ENCODE measurements around the gene TREX2.

TREX2 gene, protein sequence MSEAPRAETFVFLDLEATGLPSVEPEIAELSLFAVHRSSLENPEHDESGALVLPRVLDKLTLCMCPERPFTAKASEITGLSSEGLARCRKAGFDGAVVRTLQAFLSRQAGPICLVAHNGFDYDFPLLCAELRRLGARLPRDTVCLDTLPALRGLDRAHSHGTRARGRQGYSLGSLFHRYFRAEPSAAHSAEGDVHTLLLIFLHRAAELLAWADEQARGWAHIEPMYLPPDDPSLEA

DNA sequence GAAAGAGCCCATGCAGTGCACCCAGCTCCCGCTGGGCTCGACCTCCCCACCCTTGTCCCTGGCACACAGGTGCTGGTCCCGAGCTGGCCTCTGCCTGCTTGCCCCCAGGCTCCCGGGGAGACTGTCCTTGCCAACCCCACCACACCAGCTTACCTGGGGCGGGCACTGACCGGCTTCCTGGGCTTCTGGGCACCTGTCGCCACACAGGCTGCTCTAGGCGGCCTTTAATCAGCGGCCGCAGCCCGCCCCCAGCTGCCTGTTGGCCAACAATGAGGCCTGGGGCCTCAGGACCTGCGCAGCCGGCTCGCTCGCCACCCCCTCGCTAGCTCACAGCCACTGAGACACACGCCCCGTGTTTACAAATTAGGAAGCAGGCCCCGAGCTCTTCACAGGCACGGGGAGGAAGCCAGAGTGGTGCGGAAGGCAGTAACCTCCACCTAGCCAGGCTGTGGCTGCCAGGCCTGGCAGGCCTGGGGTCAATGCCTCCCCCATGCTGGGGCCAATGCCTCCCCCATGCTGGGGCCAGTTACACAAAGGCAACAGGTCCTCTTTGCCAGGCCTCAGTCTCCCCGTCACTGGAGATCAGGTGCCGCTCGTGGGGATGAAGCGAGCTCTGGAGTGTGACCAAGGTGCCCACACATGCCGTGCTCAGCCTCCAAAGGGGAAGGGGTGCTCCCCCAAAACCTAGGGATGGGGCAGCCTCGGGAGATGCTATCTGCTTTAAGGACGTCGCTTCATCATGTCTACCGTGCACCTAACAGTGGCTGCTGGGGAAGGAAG, at the start of gene TREX2:
Gene TREX2, minus strand, starts transcription at position 201 of the 780 bp plus-strand sequence. CDS start 626 bp downstream, outside the sequence.
- no peak for DNase-seq (ENCODE audit: low read depth in 2 of 2)

DNA sequence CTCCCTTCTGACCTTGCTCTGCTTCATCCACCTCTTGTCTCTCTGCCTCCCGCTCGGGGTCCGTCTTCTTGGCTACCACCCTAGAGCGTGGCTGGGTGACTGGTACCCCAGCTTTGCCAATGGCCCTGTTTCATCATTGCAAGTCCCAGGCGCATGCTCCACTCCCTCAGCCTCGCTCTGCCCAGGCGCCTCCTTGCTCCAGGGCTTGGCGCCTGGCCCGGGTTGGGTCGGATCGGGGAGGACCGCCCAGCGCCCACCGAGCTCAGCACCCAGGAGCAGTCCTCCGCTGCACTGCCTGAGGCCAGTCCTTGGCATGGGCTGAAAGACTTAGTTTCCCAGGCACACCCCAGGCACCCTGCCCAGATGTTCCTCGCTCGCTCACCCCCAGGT, 49.5 kb upstream of the TREX2 start:
- no peak for DNase-seq (ENCODE audit: low read depth in 2 of 2)

DNA sequence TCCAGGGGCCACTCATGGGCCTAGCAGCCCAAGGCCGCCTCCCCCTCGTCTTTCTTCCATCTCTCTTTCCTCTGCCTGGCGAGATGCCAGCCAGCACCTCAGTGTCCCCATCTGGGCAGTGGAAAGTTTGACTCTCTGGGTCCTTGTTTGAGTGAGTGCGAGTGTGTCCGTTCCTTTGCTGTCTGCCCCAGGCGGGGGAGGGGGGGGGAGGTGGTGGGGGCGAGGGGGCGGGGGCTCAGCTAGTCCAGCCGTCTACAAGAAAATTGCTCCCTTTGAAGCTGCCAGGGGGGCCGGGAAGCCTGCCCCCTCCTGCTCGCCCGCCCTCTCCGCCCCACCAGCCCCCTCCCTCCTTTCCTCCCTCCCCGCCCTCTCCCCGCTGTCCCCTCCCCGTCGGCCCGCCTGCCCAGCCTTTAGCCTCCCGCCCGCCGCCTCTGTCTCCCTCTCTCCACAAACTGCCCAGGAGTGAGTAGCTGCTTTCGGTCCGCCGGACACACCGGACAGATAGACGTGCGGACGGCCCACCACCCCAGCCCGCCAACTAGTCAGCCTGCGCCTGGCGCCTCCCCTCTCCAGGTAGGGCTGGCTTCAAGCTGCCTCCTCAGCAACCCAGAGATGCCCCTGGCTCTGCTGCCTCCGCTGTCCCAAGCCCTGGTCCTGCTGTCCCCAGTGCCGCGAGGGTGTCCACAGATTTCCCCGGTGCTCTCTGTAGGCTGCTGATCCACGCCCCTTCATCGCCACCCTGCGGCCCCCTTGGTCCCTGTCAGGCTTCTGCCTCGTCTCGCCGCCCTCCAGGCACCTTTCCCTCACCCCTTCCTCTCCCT, 48.9 kb upstream of the TREX2 start, which contains the start of gene BGN:
Gene BGN, plus strand, starts transcription at position 440 of the 821 bp plus-strand sequence. CDS start 9,652 bp downstream, outside the sequence.
- DNase-seq (ENCODE audit: low read depth in 2 of 2): no peak

DNA sequence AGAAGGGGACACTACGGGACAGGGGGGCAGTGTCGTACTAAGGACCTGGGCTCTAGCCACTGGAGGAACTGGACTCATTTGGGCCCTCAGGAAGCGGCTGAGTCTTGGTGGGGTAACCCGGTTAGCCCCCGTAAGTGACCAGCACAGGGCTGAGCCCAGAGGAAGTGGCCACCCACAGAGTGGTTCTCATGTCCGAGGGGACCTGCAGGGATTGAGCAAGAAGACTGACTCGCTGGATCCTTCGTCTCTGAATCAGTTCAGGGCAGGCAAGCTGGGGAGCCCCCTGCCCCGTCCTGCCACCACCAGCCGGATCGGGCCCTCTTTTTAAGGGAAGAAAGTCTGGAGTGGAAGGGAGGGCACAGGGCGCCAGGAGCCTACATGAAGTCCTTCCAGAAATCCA, 48.2 kb upstream of the TREX2 start:
- no peak for DNase-seq (ENCODE audit: low read depth in 2 of 2)

DNA sequence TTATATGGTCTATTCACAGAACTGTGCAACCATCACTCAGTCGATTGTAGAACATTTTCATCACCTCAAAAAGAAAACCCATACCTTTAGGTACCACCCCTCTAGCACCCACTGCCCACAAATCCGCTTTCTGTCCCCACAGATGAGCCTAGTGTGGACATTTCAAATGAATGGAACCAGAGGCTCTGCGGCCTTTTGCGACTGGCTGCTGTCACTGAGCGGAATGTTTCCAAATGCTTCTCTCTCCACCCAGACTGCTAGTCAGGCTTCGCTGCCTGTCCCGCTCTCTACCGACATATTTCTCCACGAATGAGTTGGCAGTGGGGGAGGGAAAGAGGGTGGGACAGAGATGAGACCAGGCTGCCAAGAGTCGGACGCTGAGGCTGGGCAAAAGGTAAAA, 47.2 kb upstream of the TREX2 start:
- no peak for DNase-seq (ENCODE audit: low read depth in 2 of 2)

DNA sequence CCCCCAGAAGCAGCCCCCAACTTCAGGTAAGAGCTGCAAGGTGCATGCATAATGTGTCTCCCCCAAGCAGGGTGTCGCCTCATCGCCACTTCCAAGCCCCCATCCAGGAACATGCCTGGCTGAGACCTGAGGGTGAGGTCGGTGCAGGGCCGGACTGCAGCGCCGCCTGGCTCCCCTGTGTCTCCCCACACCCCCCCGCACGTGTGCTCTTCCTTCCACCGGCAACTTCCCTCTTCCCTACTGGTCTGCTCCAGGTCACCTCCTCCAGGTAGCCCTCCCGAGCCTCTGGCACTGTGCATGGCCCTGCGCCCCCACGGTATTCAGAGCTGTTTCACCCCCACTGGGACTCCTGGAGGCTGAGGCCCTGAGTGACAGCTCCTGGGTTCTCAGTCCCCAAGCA, 46.7 kb upstream of the TREX2 start:
- no peak for DNase-seq (ENCODE audit: low read depth in 2 of 2)

DNA sequence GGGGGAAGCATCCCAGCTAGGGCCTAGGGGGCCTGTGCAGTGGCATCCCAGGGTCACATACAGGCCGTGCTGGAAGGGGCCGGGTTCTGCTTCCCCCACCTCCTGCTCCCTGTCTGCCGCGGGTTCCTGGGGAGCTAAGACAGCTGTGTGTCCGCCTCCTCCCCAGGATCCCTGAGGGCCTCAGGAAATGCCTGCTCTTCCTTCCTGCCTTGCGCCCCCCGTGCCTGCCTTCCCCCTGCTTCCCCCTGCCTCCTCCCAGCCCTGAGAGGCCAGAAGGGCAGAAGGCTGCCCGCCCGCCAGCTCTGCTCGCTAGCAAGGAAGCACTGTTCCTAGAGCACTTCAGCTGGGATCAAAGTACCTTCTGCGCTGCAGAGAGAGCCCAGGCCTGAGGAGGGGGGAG, 46.1 kb upstream of the TREX2 start:
- no peak for DNase-seq (ENCODE audit: low read depth in 2 of 2)

DNA sequence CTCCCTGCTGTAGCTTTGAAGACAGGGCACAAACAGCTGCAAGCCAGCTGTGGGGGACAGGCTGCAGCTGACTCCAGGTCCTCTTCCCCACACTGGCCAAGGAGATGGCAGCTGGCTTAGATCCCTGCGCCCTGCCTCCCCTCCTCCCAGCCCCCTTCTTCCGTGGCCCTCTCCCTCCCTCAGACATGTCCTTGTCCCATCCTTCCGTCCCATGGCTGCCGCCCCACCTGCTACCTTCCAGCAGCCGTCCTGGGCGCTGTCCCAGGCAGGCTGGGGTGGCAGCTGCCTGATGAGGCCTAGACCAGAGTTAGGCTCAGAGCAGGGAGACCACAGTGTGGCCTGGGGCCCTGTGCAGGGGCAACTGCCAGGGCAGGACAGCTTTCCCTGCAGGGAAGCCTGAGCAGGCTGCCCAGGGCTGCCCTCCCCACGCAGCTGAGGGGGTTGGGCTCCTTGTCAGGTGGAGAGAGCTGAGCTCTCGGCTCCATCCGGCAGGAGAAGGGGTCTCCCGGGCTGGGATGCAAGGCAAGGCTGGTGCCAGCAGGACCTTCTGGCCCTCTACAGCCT, 45.6 kb upstream of the TREX2 start:
- no peak for DNase-seq (ENCODE audit: low read depth in 2 of 2)

DNA sequence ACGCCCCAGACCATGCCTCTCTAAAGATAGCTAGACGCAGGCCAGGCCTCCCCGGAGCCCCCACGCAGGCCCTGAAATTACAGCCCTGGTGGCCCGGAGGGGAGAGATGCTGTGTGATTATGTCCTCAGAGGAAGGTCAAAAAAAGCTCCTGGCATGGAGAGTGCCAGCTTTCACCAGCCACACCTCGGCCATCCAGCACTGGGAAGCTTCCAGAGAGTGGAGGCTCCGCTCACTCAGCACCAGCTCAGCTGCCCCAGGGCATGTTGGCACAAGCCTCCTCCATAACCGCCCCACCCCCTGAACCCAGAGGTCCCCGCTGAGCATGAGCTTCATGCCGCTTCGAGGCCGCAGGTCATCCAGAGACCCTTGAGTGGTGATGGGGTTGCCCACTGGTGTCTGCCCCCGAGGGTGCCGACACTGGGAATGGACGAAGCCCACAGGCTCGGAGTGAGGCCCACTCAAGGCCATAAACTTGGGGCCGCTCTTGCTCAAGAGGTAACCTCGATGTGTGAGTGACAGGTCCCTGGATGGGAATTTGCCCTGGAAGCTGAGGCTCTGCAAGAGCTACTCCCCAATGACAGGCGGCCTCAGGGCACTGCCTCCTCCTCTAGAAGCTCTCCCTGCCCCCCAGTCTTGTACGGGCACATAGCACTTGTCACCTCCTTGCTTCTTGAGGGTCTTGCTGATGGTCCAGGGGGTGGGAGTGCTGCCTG, 44.5 kb upstream of the TREX2 start:
- DNase-seq (ENCODE audit: low read depth in 2 of 2): no peak

DNA sequence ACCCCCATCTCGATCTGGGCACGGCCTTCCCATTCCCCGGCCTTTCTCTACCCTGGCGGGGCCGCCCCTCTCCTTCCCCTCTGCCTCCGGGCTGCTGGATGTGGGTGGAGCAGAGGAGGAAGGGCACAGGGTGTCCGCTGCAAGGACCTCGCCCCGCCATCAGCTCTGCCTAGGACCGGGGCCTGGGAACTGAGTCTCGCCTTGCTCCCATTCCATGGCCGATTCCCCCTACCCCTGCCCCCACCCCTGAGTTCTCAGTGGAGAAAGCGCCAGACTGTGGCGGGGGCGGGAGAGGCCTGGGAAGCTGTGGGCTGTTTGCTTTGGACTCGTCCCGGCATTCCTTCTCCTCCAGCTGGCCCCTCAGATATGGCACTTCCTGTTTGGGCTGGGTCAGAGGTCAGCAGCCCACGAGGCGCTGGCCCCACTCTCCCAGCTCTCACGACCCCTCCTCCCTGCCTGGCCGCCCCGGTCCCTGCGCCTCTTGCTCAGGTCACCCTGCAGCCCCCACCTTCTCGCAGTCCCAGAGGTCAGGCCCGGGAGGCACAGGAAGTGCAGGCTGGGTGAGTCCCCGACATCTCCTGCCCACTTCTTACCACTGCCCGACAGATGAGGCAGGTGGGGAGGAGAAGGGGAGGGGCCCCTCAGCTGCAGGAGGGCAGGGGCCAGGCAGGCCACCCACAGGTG, 42.5 kb upstream of the TREX2 start:
- no peak for DNase-seq (ENCODE audit: low read depth in 2 of 2)

DNA sequence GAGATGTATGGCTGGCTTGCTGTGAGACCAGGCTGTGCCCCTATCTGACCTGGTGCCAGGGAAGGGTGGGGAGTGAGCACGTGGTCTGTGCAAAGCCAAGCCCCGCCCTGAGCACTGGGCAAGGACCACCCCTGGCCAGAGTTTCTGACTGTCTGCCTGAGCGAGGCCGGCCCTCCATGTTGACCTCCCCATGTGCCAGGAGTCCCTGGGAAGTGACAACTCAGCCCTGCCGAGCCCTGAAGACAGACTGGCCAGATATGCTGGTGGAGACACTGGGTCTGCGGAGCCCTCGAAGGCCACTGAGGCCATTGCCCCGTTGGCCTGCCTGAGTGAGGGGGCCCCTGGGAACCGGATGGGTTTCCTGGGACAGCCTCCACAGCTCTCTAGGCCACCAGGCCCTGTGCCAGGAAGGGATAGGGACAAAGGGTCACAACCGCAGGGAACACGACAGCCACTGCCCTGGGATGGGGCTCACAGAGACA, 41.8 kb upstream of the TREX2 start:
- DNase-seq (ENCODE audit: low read depth in 2 of 2): no peak

DNA sequence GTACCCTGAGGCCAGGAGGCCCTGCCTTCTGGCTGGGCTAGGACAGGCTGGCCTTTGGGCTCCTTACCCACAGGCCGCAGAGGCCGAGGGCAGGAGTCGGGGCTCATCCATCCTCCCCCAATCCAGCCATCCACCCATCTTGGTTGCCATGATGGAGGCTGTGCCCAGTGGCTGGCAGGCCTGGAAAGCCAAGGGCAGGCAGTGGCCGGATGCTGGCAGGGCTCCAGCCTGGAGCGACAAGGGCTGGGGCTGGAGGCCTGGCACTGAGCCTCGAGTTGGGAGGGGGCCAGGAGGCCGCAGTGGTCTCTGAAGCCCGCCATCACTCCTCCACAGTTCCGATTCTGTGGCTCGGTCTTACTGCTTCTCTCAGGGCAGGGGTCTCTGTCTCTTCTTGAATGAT, 40.3 kb upstream of the TREX2 start:
- DNase-seq (ENCODE audit: low read depth in 2 of 2): no peak

DNA sequence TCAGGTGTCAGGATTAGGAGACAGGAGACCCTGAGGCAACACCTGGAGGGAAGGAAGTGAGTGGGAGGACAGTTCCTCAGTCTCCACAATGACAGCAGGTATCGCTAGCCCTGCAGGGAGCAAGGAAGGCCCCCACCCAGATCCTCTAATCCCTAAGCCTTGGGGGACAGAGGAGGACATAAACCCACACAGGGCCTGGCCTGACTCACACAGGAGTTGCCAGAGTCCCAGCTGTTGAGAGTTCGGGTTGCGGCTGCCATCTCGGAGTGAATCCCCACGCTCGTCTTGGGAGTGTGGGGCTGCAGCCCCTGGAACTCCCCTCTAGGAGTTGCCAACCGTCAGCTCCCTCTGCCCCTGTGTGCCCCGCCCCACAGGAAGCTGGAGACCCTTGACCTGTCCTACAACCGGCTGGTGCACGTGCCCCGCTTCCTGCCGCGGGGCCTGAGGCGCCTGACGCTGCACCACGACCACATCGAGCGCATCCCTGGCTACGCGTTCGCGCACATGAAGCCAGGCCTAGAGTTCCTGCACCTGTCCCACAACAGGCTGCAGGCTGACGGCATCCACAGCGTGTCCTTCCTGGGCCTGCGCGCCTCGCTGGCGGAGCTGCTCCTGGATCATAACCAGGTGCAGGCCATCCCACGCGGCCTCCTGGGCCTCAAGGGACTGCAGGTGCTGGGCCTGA, 39.7 kb upstream of the TREX2 start:
- no peak for DNase-seq (ENCODE audit: low read depth in 2 of 2)

DNA sequence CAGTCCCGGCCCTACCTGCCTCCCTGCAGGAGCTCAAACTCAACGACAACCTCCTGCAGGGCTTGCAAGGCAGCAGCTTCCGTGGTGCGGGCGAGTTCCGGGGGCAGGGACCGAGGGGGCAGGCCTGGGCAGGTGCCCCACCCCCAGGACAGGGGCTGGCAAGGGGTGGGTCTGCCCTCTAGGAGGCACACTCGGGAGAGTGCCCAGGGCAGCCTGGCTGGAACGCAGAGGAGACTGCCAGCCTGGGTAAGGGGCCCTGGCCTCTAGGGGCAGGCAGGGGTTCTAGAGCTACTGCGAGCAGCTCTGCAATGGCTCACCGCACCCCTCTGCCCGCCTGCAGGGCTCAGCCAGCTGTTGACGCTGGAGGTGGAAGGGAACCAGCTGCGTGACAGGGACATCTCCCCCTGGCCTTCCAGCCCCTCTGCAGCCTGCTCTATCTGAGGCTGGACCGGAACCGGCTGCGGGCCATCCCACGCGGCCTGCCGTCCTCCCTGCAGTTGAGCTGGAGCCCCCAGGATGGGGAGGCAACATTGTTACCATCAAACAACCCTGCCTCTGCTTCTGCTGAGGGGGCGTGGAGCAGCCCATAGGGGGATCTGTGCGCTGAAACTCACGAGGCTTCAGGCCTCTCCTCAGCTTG, 36.6 kb upstream of the TREX2 start:
- no peak for DNase-seq (ENCODE audit: low read depth in 2 of 2)

DNA sequence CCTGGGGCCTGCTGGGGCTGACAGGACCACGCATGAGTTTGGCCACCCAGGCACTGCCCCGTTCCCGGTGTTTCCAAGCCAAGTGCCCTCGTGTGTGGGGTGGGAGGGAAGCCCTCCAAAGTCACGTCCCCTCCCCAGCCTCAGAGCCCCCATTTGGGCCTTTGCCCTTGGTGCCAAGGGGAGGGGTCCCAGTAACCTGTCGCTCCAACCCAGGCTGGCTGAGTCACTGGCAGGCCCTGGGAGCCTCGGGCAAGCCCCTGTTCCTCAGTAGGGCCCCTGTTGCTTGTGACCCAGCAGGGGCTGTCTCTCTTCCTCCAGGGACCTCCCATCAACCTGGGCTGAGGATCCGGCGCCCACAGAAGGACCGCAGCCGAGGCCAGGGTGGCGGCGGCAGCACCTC, 35.2 kb upstream of the TREX2 start:
- DNase-seq (ENCODE audit: low read depth in 2 of 2): no peak

DNA sequence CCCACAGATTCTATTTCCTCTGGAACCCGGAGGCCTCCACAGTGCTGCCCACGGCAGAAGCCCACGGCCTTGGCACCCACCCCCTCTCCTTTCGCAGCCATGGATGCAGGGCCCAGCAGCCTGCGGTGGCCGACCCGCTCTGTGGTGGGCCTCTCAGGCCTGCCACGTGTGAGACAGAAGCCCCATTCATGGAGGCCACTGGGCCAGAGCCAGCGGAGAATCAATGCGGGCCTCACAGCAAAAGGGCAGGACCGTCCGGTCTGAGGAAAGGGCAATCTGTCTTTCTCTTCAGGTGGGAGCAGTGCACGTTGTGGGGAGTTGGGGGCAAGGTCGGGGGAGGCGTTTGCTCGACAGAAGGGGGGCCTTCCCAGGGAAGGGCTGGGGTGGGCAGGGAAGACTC, 32.9 kb upstream of the TREX2 start:
- DNase-seq (ENCODE audit: low read depth in 2 of 2): no peak

DNA sequence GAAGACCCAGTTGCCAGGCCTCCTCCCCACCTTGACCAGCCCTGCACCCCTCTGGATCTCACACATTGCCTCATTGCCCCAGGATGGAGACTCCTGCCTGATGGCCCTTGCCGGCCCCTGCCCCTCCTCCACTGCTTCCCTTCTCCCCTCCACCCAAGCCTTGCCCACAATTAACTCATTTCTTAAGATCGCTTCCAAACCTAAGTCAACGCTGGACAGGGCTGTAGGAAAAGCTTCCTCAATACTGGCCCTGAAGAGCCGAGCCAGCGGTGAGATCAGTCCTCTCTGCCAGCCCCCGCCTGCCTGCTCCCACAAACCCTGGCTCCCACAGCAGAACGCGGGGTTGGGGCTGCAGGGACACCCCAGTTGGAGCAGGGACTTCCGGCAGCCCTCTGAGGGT, 32.0 kb upstream of the TREX2 start:
- no peak for DNase-seq (ENCODE audit: low read depth in 2 of 2)

DNA sequence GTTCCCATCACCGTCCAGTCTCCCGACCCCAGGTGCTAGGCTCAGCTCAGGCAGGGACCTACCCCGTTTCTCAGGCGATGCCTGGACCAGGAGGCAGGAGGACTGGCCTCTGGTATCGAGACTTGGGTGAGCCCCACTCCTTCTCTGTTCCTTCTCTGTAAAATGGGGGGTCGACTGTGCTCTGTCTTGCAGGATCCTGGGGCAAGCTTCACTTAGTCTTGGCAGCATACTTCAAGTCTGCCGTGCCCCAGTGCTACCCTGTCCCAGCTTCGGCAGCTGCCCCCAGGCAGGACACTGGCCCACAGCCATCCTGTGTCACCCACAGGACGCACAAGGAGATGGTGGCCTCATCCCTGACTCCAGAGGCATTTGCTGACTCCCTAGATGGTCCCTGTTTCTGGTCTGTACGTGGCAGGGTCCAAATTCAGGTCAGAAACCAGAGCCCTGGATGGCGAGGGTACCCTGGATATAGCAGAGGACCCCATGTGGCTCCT, 31.6 kb upstream of the TREX2 start:
- no peak for DNase-seq (ENCODE audit: low read depth in 2 of 2)

DNA sequence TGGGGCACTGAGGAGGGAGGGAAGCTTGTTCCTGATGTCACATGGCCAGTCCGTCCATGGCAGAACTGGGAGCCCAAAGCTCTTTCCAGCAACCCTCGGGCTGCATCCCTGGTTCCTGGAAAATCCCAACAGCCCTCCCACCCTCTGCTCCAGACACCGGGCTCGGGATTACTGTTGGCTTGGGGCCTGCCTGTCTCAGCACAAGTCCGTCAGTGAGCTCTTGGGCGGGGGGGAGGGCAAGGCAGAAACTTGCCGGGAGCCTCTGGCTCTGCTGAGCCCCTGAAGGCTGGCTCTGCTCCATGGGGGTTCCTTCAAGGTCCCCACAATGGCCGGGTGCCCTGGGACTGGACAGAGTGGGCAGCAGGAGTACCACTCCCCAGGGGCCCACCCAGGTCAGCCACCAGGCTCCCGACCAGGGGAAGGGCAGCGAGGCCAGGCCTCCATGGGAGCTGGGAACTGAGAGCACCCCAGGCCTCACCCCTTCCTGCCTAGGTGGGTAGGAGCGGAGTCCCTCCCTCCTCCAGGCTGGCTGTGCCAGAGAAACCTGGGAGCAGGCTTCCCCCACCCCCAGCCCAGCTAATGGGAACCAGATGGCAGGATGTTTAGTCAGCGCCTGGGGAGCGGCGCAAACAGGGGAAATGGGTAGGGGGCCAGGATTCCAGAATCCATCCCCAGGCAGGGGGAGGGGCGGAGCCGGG, 31.0 kb upstream of the TREX2 start:
- no peak for DNase-seq (ENCODE audit: low read depth in 2 of 2)

Measured in stimulated activated CD4-positive, alpha-beta T cell treated with anti-CD3 and anti-CD28 coated beads, Interleukin-4, amount 100 ng/mL, for 48 hours (primary cell).